OCI-LY7 (cell line): Measurements from ENCODE around the gene METAP2. TPM values are rescaled to one million over a fixed set of nuclear protein-coding genes. Genes with fewer than 3 reads are reported as not detected.

Source experiments
- BruUV-seq: library from RNA; stranded (reverse); fragments of 400-500 nt; replicated peaks from 2 replicates; lab custom pipeline; 2021; lab: Mats Ljungman, UMichigan
- CTCF ChIA-PET: fragments of 300-600 bp; sonication (Branson Sonifier 250); formaldehyde crosslinking; loops from one replicate; lab custom pipeline; 2022; ENCODE audit warnings: antibody characterized with exemption; ENCODE audit not compliant: unreplicated experiment; lab: Charles Lee
- POLR2A ChIA-PET: fragments of 300-600 bp; sonication (Branson Sonifier 250); formaldehyde crosslinking; loops from one replicate; lab custom pipeline; 2022; ENCODE audit warnings: antibody characterized with exemption; lab: Charles Lee
- DNase-seq: peaks from one replicate; pipeline ENCODE4 v3.0.0-alpha.2; 2015; ENCODE audit warnings: low spot score
- H2AFZ ChIP-seq: fragments of 200-600 bp; sonication (generic), shearing (Covaris generic); 2 replicates; pipeline ENCODE4 v1.6.1; 2014; ENCODE audit warnings: mild to moderate bottlenecking, antibody characterized with exemption, low read length, moderate library complexity
- H3K27ac ChIP-seq: fragments of 200-600 bp; sonication (generic); 2 replicates; pipeline ENCODE4 v1.5.1; 2014; ENCODE audit warnings: mixed run types, low read depth, mild to moderate bottlenecking, moderate library complexity, low read length, inconsistent platforms; ENCODE audit not compliant: poor library complexity, severe bottlenecking
- H3K36me3 ChIP-seq: fragments of 200-600 bp; sonication (generic); 2 replicates; pipeline ENCODE4 v1.6.1; 2014; ENCODE audit warnings: mild to moderate bottlenecking, antibody characterized with exemption, low read length, moderate library complexity, mixed read lengths; ENCODE audit not compliant: insufficient read depth
- H3K4me1 ChIP-seq: fragments of 200-600 bp; sonication (generic); 2 replicates; pipeline ENCODE4 v1.5.1; 2014; ENCODE audit warnings: mild to moderate bottlenecking, low read length; ENCODE audit not compliant: insufficient read depth, poor library complexity, severe bottlenecking
- H3K4me2 ChIP-seq: fragments of 200-600 bp; sonication (generic); 2 replicates; pipeline ENCODE4 v1.6.1; 2014; ENCODE audit warnings: mild to moderate bottlenecking, low read length
- H3K4me3 ChIP-seq: fragments of 200-600 bp; sonication (generic); 2 replicates; pipeline ENCODE4 v1.5.1; 2014; ENCODE audit warnings: mild to moderate bottlenecking, low read depth, low read length; ENCODE audit not compliant: poor library complexity, severe bottlenecking
- H3K79me2 ChIP-seq: fragments of 200-600 bp; sonication (generic); 2 replicates; pipeline ENCODE4 v1.6.1; 2016; ENCODE audit warnings: low read depth, mild to moderate bottlenecking, low read length, moderate library complexity, mixed read lengths; ENCODE audit not compliant: insufficient read depth
- H3K9me2 ChIP-seq: fragments of 200-600 bp; sonication (generic); 2 replicates; pipeline ENCODE4 v1.6.1; 2016; ENCODE audit warnings: mild to moderate bottlenecking, low read length, mixed read lengths; ENCODE audit not compliant: insufficient read depth
- H3K9me3 ChIP-seq: fragments of 200-600 bp; sonication (generic); 2 replicates; pipeline ENCODE4 v1.6.1; 2014; ENCODE audit warnings: mild to moderate bottlenecking, mixed run types, low read length, mixed read lengths
- H4K20me1 ChIP-seq: fragments of 200-600 bp; sonication (generic); 2 replicates; pipeline ENCODE4 v1.6.1; 2014; ENCODE audit warnings: mild to moderate bottlenecking, antibody characterized with exemption, low read length, moderate library complexity, mixed read lengths; ENCODE audit not compliant: insufficient read depth
- EZH2phosphoT487 ChIP-seq: fragments of 200-600 bp; sonication (generic); IDR thresholded peaks from 2 replicates; pipeline ENCODE4 v1.6.1; 2018; ENCODE audit warnings: low read depth, borderline replicate concordance, mild to moderate bottlenecking, mixed run types, antibody characterized with exemption, low read length, moderate library complexity, mixed read lengths
- intact Hi-C: fragments of 100-400 bp; cut with micrococcal nuclease; formaldehyde crosslinking; loops from one replicate; pipeline ENCODE4 v1.10.0; 2022; ENCODE audit not compliant: unreplicated experiment
- total RNA-seq, 2 experiments: library from RNA; depleted of rRNA in 1 of 2; stranded (reverse); fragments of >200 nt in 1 of 2; shearing (Covaris generic) in 1 of 2; gene quantifications; 2 replicates each; pipeline ENCODE4 v1.2.3, GENCODE V29; 2014 to 2022
- TF ChIP-seq, protein P1 (sequence below): fragments of 200-600 bp; sonication (generic); conservative IDR thresholded peaks from 2 replicates; pipeline ENCODE4 v1.5.1; 2014; ENCODE audit warnings: mild to moderate bottlenecking, antibody characterized with exemption, low read length, moderate library complexity, mixed read lengths

METAP2 gene
- total RNA-seq, 2 experiments from 2014 or later = 90.3 to 177 TPM

DNA sequence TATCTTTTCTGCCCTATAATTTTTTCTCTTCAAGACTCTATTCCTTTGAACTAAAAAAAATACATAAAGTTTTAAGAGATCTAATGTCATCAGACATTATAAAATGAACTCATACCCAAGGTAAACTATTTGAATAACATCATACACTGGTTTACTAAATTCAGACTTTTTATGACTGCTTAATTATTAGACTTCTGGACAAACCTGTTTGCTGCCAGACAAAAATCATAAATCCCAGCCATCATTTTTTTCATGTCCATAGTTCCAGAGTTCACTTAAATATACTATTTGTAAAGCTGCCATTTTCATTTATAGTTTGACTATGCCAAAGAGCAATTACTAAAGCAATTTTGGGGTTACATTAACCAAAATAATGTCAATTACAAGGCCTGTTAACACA is 43.3 kb downstream of the METAP2 start:
- Histone ChIP-seq H3K9me2 (no peaks in the 10 kb centered on the region), H3K27ac (no peak overlapping the region), H2AFZ (no peak overlapping the region), H4K20me1 (peaks cover 4% of the 10 kb centered on the region; the same call in 1 of the 2 replicates), H3K36me3 (peaks cover 66% of the 10 kb centered on the region), H3K9me3 (no peaks in the 10 kb centered on the region), H3K4me1 (no peaks in the 10 kb centered on the region), H3K4me3 (no peak overlapping the region), H3K4me2 (no peak overlapping the region), H3K79me2 (no peaks in the 10 kb centered on the region)
- CTCF ChIA-PET = no interaction called here
- no peak for DNase-seq
- POLR2A ChIA-PET = interaction anchor here (0.8 to 1.1 kb wide), 2 partner anchors 18 to 175 kb away, joined by 3 read pairs; no protein-coding TSS in a partner anchor
- intact Hi-C loops = loop anchor here (5.0 kb wide), 1 partner anchor 400 kb away; no protein-coding TSS in a partner anchor
- no peak for TF ChIP-seq EZH2phosphoT487
- TF ChIP-seq, protein P1, sequence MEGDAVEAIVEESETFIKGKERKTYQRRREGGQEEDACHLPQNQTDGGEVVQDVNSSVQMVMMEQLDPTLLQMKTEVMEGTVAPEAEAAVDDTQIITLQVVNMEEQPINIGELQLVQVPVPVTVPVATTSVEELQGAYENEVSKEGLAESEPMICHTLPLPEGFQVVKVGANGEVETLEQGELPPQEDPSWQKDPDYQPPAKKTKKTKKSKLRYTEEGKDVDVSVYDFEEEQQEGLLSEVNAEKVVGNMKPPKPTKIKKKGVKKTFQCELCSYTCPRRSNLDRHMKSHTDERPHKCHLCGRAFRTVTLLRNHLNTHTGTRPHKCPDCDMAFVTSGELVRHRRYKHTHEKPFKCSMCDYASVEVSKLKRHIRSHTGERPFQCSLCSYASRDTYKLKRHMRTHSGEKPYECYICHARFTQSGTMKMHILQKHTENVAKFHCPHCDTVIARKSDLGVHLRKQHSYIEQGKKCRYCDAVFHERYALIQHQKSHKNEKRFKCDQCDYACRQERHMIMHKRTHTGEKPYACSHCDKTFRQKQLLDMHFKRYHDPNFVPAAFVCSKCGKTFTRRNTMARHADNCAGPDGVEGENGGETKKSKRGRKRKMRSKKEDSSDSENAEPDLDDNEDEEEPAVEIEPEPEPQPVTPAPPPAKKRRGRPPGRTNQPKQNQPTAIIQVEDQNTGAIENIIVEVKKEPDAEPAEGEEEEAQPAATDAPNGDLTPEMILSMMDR = no peak
- BruUV-seq = no TSS peak

GRCh38 chr12:95518944-95519343 is 45.0 kb downstream of the METAP2 start:
- H4K20me1 ChIP-seq = peaks cover 4% of the 10 kb centered on the region; the same call in 1 of the 2 replicates
- no TSS peak for BruUV-seq
- no peaks in the 10 kb centered on the region for H3K9me3 ChIP-seq
- H3K9me2 ChIP-seq = no peaks in the 10 kb centered on the region
- H3K79me2 ChIP-seq = no peaks in the 10 kb centered on the region
- no peak for TF ChIP-seq EZH2phosphoT487
- TF ChIP-seq, protein P1 = no peak
- H3K4me3 ChIP-seq = no peak overlapping the region
- no peak overlapping the region for H3K4me2 ChIP-seq
- intact Hi-C loops = loop anchor here (5.0 kb wide), 1 partner anchor 402 kb away; no protein-coding TSS in a partner anchor
- ChIA-PET POLR2A (no interaction called here), CTCF (no interaction called here)
- H3K36me3 ChIP-seq = peaks cover 49% of the 10 kb centered on the region
- H2AFZ ChIP-seq = no peak overlapping the region
- H3K4me1 ChIP-seq = no peaks in the 10 kb centered on the region
- no peak overlapping the region for H3K27ac ChIP-seq
- no peak for DNase-seq

DNA sequence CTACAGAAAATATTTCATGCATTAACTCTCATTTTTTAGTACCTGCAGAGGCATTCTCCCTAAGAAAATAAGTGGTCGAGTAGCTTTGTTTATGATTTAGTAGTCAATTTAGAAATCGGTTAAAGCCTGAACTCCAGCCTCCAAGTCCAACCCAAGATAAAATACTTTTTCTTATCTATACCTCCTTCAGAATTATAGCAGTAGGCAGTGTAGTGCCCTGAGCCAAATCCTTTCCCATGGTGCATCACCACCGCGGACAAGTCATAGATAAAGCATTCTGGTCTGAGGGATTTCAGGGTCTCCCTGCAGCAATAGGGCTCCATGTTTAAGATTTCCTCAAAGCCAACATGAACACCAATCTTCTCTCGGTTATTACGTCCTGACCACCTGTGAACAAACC is 46.9 kb downstream of the METAP2 start:
- intact Hi-C loops = no loop called here
- no peaks in the 10 kb centered on the region for H3K9me2 ChIP-seq
- POLR2A ChIA-PET = interaction anchor here (0.6 kb wide), 1 partner anchor 45 kb away, joined by 5 read pairs; no protein-coding TSS in a partner anchor
- H3K4me2 ChIP-seq = no peak overlapping the region
- H3K9me3 ChIP-seq = no peaks in the 10 kb centered on the region
- H3K27ac ChIP-seq = no peak overlapping the region
- H4K20me1 ChIP-seq = no peaks in the 10 kb centered on the region
- H2AFZ ChIP-seq = no peak overlapping the region
- H3K4me3 ChIP-seq = no peak overlapping the region
- no peaks in the 10 kb centered on the region for H3K79me2 ChIP-seq
- no peaks in the 10 kb centered on the region for H3K4me1 ChIP-seq
- H3K36me3 ChIP-seq = peaks cover 30% of the 10 kb centered on the region
- no TSS peak for BruUV-seq
- no peak for DNase-seq
- TF ChIP-seq, protein P1 = no peak
- TF ChIP-seq EZH2phosphoT487 = no peak
- CTCF ChIA-PET = no interaction called here
